Measurements from ENCODE around the gene CTNND2.
"Not testable (repeated sequence)": the region's sequence is repeated elsewhere in the genome, so short reads cannot be mapped to it uniquely, and the experiment has no call there.

CTNND2 gene

GRCh38 chr5:11069041-11069440 is 835.2 kb downstream of the CTNND2 start:
- no peak overlapping the region for H3K4me3 ChIP-seq (ENCODE audit: low read depth, low read length)
- in situ Hi-C loops (cut with HindIII; ENCODE audit: low sequenced_read_pairs) = no loop called here
- TF ChIP-seq CTCF (IDR thresholded peaks at IDR 0.05; ENCODE audit: low read depth, low read length) = no peak
- DNase-seq (ENCODE audit: low read depth, low spot score) = no peak

GRCh38 chr5:11065723-11066122 is 838.5 kb downstream of the CTNND2 start:
- in situ Hi-C loops (cut with HindIII; ENCODE audit: low sequenced_read_pairs); H3K4me3 ChIP-seq (ENCODE audit: low read depth, low read length); DNase-seq (ENCODE audit: low read depth, low spot score): not testable (repeated sequence)

GRCh38 chr5:11064763-11065450 is 839.3 kb downstream of the CTNND2 start:
- in situ Hi-C loops (cut with HindIII; ENCODE audit: low sequenced_read_pairs) = no loop called here
- no peak overlapping the region for H3K4me3 ChIP-seq (ENCODE audit: low read depth, low read length)
- DNase-seq (ENCODE audit: low read depth, low spot score) = no peak
- no peak for TF ChIP-seq CTCF (IDR thresholded peaks at IDR 0.05; ENCODE audit: low read depth, low read length)

GRCh38 chr5:11062397-11062796 is 841.8 kb downstream of the CTNND2 start:
- peak; percentile 47 for DNase-seq (ENCODE audit: low read depth, low spot score)
- TF ChIP-seq CTCF (IDR thresholded peaks at IDR 0.05; ENCODE audit: low read depth, low read length) = peak; percentile 7
- no peak overlapping the region for H3K4me3 ChIP-seq (ENCODE audit: low read depth, low read length)
- in situ Hi-C loops (cut with HindIII; ENCODE audit: low sequenced_read_pairs) = no loop called here

GRCh38 chr5:11056560-11056959 is 847.7 kb downstream of the CTNND2 start:
- in situ Hi-C loops (cut with HindIII; ENCODE audit: low sequenced_read_pairs) = no loop called here
- DNase-seq (ENCODE audit: low read depth, low spot score) = no peak
- H3K4me3 ChIP-seq (ENCODE audit: low read depth, low read length) = no peak overlapping the region
- TF ChIP-seq CTCF (IDR thresholded peaks at IDR 0.05; ENCODE audit: low read depth, low read length) = no peak

GRCh38 chr5:11054014-11054413 is 850.2 kb downstream of the CTNND2 start:
- no peak overlapping the region for H3K4me3 ChIP-seq (ENCODE audit: low read depth, low read length)
- TF ChIP-seq CTCF (IDR thresholded peaks at IDR 0.05; ENCODE audit: low read depth, low read length) = no peak
- in situ Hi-C loops (cut with HindIII; ENCODE audit: low sequenced_read_pairs) = no loop called here
- DNase-seq (ENCODE audit: low read depth, low spot score) = no peak

- DNase-seq (ENCODE audit: low read depth, low spot score) = no peak
- TF ChIP-seq CTCF (IDR thresholded peaks at IDR 0.05; ENCODE audit: low read depth, low read length) = no peak
- H3K4me3 ChIP-seq (ENCODE audit: low read depth, low read length) = no peak overlapping the region
- in situ Hi-C loops (cut with HindIII; ENCODE audit: low sequenced_read_pairs) = no loop called here
These were observed 851.4 kb downstream of the CTNND2 start for GRCh38 chr5:11052871-11053270.
